KMS-11 (cell line): Measurements from ENCODE around the gene IRF2BP2.
A peak's percentile ranks its signal among the peaks of the same experiment; 100 is the strongest.

Experiments used
- H2AFZ ChIP-seq: fragments of 200-600 bp; sonication (generic); 2 replicates; pipeline ENCODE4 v1.6.1; 2016; ENCODE audit warnings: antibody characterized with exemption, mixed run types, low read depth
- H3K27ac ChIP-seq: fragments of 200-600 bp; sonication (generic); 2 replicates; pipeline ENCODE4 v1.6.1; 2016; ENCODE audit warnings: mild to moderate bottlenecking, mixed run types
- H3K27me3 ChIP-seq: fragments of 200-600 bp; sonication (generic); 2 replicates; pipeline ENCODE4 v1.6.1; 2017; ENCODE audit warnings: mild to moderate bottlenecking, low read depth, mixed run types, moderate library complexity; ENCODE audit not compliant: insufficient read depth
- H3K36me3 ChIP-seq: fragments of 200-600 bp; sonication (generic); 2 replicates; pipeline ENCODE4 v1.6.1; 2017; ENCODE audit warnings: mild to moderate bottlenecking, mixed run types; ENCODE audit not compliant: insufficient read depth
- H3K4me1 ChIP-seq: fragments of 200-600 bp; sonication (generic); 2 replicates; pipeline ENCODE4 v1.6.1; 2016; ENCODE audit warnings: mild to moderate bottlenecking, low read depth, mixed run types; ENCODE audit not compliant: poor library complexity, severe bottlenecking
- H3K4me2 ChIP-seq: fragments of 200-600 bp; sonication (generic); 2 replicates; pipeline ENCODE4 v1.7.0; 2016; ENCODE audit warnings: mild to moderate bottlenecking, mixed run types
- H3K4me3 ChIP-seq: fragments of 200-600 bp; sonication (generic); IDR thresholded peaks from 2 replicates; pipeline ENCODE4 v1.6.1; 2017; ENCODE audit warnings: low read depth, low read length, mixed read lengths; ENCODE audit not compliant: insufficient read depth
- H3K79me2 ChIP-seq: fragments of 200-600 bp; sonication (generic); 2 replicates; pipeline ENCODE4 v1.6.1; 2016; ENCODE audit warnings: low read depth, mixed run types; ENCODE audit not compliant: insufficient read depth
- H3K9ac ChIP-seq: fragments of 200-600 bp; sonication (generic); 2 replicates; pipeline ENCODE4 v1.6.1; 2016; ENCODE audit warnings: mild to moderate bottlenecking, mixed run types
- H4K20me1 ChIP-seq: fragments of 200-600 bp; sonication (generic); 2 replicates; pipeline ENCODE4 v1.6.1; 2016; ENCODE audit warnings: mild to moderate bottlenecking, mixed run types; ENCODE audit not compliant: insufficient read depth
- TF ChIP-seq, protein P1 (sequence below): fragments of 200-600 bp; sonication (generic); conservative IDR thresholded peaks from 2 replicates; pipeline ENCODE4 v1.6.1; 2017; ENCODE audit warnings: low read depth, mild to moderate bottlenecking, antibody characterized with exemption, low read length, moderate library complexity, mixed read lengths

Gene IRF2BP2

DNA sequence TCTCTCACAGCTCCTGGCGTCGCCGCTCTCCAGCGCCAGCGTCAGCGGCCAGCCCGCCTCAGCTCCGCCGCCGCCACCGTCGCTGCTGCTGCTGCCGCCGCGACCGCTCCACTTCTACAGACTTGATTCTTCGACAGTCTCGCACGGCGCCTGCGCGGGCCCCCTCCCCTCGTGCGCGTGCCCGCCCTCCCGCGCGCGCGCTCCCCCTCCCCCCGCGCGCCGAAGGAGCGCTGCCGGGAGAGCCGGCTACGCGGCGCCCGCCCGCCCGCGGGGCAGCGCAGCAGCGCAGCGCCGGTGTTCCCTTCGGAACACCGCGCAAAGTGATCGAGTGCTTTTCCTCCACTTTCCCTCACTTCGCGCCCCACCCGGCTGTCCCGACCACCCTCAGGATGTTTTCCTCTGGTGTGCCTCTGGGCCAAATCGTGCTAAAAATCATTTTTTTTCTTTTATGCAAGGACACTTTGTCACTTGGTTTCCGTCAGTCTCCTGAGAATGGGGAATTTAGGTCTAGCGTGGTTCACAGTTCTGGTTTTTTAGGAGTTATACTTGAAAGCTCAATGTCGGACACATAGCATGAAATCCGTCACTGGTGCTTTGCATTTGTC, at the start of gene IRF2BP2:
IRF2BP2 (minus strand) TSS at position 118 of the 605 bp plus-strand sequence. CDS start 684 bp downstream, outside the sequence.
- no peaks in the 10 kb centered on the region for H3K27me3 ChIP-seq
- H3K4me2 ChIP-seq: peak within 1 kb of the TSS; percentile 79
- TF ChIP-seq, protein P1, sequence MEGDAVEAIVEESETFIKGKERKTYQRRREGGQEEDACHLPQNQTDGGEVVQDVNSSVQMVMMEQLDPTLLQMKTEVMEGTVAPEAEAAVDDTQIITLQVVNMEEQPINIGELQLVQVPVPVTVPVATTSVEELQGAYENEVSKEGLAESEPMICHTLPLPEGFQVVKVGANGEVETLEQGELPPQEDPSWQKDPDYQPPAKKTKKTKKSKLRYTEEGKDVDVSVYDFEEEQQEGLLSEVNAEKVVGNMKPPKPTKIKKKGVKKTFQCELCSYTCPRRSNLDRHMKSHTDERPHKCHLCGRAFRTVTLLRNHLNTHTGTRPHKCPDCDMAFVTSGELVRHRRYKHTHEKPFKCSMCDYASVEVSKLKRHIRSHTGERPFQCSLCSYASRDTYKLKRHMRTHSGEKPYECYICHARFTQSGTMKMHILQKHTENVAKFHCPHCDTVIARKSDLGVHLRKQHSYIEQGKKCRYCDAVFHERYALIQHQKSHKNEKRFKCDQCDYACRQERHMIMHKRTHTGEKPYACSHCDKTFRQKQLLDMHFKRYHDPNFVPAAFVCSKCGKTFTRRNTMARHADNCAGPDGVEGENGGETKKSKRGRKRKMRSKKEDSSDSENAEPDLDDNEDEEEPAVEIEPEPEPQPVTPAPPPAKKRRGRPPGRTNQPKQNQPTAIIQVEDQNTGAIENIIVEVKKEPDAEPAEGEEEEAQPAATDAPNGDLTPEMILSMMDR: no peak
- peak within 1 kb of the TSS; percentile 95 for H3K27ac ChIP-seq
- H3K4me3 ChIP-seq: peak within 1 kb of the TSS; percentile 82
- H3K36me3 ChIP-seq: peaks cover 5% of the 10 kb centered on the region
- H3K9ac ChIP-seq: peak within 1 kb of the TSS; percentile 97
- H3K79me2 ChIP-seq: peaks cover 36% of the 10 kb centered on the region
- H2AFZ ChIP-seq: peak within 1 kb of the TSS; percentile 77
- peaks cover 43% of the 10 kb centered on the region for H3K4me1 ChIP-seq
- H4K20me1 ChIP-seq: peaks cover 17% of the 10 kb centered on the region

DNA sequence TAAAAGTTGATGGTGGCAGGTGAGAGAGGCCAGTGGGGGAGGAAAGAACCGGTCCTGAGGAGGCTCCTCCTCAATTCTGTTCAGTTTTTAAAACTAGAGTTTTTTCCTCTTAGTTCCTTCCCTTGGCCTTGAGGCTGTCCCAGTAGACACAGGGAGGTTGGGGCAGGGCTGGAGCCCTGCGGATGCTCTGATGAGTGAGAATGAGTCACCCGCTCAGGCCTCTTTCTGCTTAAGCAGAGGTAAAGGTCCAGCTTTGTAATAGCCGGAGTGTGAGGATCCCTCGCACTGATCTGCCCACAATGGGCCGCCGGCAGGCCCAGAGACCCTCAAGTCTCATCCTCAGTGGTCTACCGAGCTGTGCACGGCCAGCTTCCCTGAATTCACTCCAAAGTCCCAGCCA, 49.6 kb upstream of the IRF2BP2 start:
- TF ChIP-seq, protein P1: no peak
- Histone ChIP-seq H3K36me3 (no peaks in the 10 kb centered on the region), H3K27ac (no peak overlapping the region), H2AFZ (no peak overlapping the region), H3K9ac (no peak overlapping the region), H3K79me2 (no peaks in the 10 kb centered on the region), H3K4me1 (peaks cover 5% of the 10 kb centered on the region), H3K4me2 (no peak overlapping the region), H3K4me3 (no peak overlapping the region), H3K27me3 (no peaks in the 10 kb centered on the region), H4K20me1 (no peaks in the 10 kb centered on the region)

DNA sequence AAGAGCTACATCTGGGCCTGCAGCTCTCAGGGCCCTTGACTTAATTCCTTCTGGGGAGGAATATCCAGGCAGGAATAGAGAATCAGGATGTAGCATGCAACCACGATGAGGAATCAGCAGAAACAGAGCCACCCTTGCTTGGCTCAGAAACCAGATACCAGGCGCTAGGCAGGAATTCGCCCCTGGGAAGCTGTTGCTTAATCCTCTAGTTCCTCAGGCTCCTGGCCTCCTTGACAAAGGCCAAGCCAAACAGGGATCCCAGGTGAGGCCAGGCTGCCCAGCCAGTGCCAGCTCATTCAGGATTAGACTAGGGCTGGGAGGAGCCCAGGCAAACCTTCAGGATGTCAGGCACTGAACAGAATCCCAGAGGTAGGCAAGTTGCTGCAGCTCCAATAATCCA, 48.2 kb upstream of the IRF2BP2 start:
- Histone ChIP-seq H3K27me3 (no peaks in the 10 kb centered on the region), H3K4me1 (peaks cover 5% of the 10 kb centered on the region), H4K20me1 (no peaks in the 10 kb centered on the region), H2AFZ (no peak overlapping the region), H3K9ac (no peak overlapping the region), H3K36me3 (no peaks in the 10 kb centered on the region), H3K79me2 (no peaks in the 10 kb centered on the region), H3K4me3 (no peak overlapping the region), H3K27ac (no peak overlapping the region), H3K4me2 (no peak overlapping the region)
- TF ChIP-seq, protein P1: no peak

DNA sequence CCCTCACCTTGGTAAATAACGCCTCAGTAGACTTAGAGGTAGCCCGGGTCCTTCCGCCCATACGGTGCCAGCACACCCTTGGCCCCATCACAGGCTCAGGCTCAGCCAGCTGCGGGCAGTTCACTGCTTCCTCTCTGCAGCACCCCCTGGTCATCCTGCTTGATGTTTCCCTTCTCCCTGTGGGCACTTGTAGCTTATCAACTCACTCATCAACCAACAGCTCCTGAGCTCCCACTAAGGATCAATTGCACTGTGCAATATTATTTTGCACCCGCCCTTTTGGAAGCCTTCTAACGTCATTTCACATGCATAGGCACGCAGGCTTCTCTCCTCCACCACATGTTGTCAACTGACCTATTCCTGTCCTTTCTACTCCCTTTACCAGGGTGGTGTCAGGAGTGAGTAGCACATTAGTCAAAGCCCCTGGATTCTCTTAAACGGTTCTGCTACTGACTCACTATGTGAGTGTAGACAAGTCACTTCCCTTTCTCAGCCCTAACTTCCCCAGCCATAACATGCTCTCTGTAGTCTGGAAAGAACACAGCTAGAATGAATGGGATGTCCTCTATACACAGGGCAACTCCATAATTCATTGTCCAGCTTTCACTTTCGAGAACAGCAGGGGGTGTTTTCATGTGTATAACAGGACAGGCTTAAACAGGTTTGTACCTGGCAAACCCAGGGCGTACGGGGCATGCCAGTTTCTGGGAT, 47.1 kb upstream of the IRF2BP2 start:
- Histone ChIP-seq H3K36me3 (no peaks in the 10 kb centered on the region), H3K4me1 (peaks cover 5% of the 10 kb centered on the region), H2AFZ (no peak overlapping the region), H3K4me3 (no peak overlapping the region), H4K20me1 (no peaks in the 10 kb centered on the region), H3K4me2 (no peak overlapping the region), H3K27ac (no peak overlapping the region), H3K27me3 (no peaks in the 10 kb centered on the region), H3K9ac (no peak overlapping the region), H3K79me2 (no peaks in the 10 kb centered on the region)
- TF ChIP-seq, protein P1: no peak
